Activated CD8-positive, alpha-beta T cell treated with anti-CD3 and anti-CD28 coated beads for 36 hours (primary cell): ENCODE data around the gene CASTOR2. TPM values are rescaled to one million over a fixed set of nuclear protein-coding genes. Genes with fewer than 3 reads are reported as not detected.
A peak's percentile ranks its signal among the peaks of the same experiment; 100 is the strongest.
"Not testable (repeated sequence)": the region's sequence is repeated elsewhere in the genome, so short reads cannot be mapped to it uniquely, and the experiment has no call there.

Source experiments
- ATAC-seq: fragments of 200-7000 bp; cut with Tn5 transposase; one replicate; pipeline ENCODE4 v1.10.0; 2021; ENCODE audit warnings: mild to moderate bottlenecking, moderate library complexity
- CTCF ChIA-PET: fragments of 350-600 bp; sonication (Branson Sonifier 250); formaldehyde crosslinking; loops from one replicate; lab custom pipeline; 2021; ENCODE audit warnings: antibody characterized with exemption; lab: Charles Lee
- POLR2A ChIA-PET: fragments of 350-600 bp; sonication (Branson Sonifier 250); formaldehyde crosslinking; loops from one replicate; lab custom pipeline; 2021; ENCODE audit warnings: antibody characterized with exemption; lab: Charles Lee
- DNase-seq: peaks from one replicate; pipeline ENCODE4 v3.0.0-alpha.2; 2020
- H3K27ac Mint-ChIP-seq: one replicate; pipeline ENCODE4 v1.8.0; 2021; ENCODE audit warnings: mild to moderate bottlenecking, mixed read lengths
- H3K27me3 Mint-ChIP-seq: one replicate; pipeline ENCODE4 v1.8.0; 2021; ENCODE audit warnings: mixed read lengths
- H3K36me3 Mint-ChIP-seq: one replicate; pipeline ENCODE4 v1.8.0; 2021; ENCODE audit warnings: low read depth, mixed read lengths
- H3K4me1 Mint-ChIP-seq: one replicate; pipeline ENCODE4 v1.8.0; 2021; ENCODE audit warnings: low read depth, mixed read lengths
- H3K4me3 Mint-ChIP-seq: one replicate; pipeline ENCODE4 v1.8.0; 2021; ENCODE audit warnings: mild to moderate bottlenecking, moderate library complexity, mixed read lengths
- H3K9me3 Mint-ChIP-seq: one replicate; pipeline ENCODE4 v1.8.0; 2021; ENCODE audit warnings: mixed read lengths
- intact Hi-C: fragments of 100-400 bp; cut with micrococcal nuclease; formaldehyde crosslinking; loops from one replicate; pipeline ENCODE4 v1.10.0; 2022
- total RNA-seq, 2 experiments: library from RNA; stranded (reverse); gene quantifications; one replicate each; pipeline ENCODE4 v1.2.3, GENCODE V29; 2021

The CASTOR2 gene
- total RNA-seq: 1 to 10 TPM; 3.1 to 3.4 TPM

DNA sequence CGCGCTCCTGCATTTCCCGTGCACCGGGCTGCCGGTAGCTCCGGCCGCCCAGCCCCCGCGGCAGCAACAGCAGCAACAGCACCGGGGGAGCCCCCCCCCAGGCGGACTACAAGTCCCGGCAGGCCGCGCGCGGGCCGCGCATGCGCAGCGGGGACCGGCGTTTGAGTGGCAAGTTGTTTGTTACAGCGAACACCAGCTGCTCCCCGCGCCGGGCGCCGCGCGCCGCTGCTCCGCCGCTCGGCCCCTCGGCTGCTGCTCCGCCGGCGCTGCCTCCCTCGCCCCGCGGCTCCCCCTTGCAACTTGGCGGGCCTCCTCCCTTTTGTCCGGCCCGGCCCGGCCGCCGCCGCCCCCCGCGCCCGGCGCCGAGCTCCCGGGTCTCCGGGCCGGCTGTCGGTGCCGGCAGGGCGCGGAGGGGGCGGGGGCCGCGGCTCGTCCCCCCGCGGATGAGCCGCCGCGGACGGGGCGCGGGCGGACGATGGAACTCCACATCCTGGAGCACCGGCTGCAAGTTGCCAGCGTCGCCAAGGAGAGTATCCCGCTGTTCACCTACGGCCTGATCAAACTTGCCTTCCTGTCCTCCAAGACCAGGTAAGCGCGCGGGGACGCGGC lies at the start of gene CASTOR2:
Gene CASTOR2, plus strand, starts transcription at position 195 of the 609 bp plus-strand sequence. Its CDS starts 281 bp downstream, at position 476.
- POLR2A ChIA-PET, H3K27me3 Mint-ChIP-seq, H3K9me3 Mint-ChIP-seq, H3K4me1 Mint-ChIP-seq, intact Hi-C loops, H3K4me3 Mint-ChIP-seq, CTCF ChIA-PET, H3K27ac Mint-ChIP-seq, H3K36me3 Mint-ChIP-seq: not testable (repeated sequence)
- DNase-seq: peak; percentile 83
- peak; percentile 90 for ATAC-seq

DNA sequence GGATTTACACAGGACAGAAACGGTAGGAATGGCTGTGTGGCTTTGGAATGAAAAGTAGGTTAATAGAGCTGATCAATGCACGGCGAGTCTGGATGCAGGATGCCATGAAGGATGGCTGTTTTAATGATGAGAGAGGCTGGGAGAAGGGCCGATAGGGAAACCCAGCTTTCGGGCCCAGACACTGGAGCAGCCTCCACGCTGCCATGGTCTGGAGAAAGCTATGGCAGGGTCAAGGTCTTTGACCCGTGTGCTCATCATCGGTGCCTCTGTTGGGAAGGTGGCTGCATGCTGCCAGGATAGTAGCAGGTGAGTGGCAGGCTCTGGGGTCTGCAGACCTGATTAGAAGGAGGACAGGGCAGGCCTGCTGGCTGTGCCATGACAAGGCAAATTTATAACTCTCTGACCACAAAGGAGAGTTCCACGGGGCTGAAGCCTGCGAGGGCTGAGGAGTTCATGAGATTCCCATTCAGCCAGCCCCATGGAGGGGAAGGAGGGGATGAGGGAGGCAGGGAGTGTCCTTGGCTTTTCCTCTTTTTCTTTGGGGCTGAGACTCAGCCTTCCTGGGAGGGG lies 42.1 kb upstream of the CASTOR2 start:
- H3K4me1 Mint-ChIP-seq, CTCF ChIA-PET, POLR2A ChIA-PET, ATAC-seq, H3K27me3 Mint-ChIP-seq, H3K4me3 Mint-ChIP-seq, DNase-seq, intact Hi-C loops, H3K9me3 Mint-ChIP-seq, H3K27ac Mint-ChIP-seq, H3K36me3 Mint-ChIP-seq: not testable (repeated sequence)

DNA sequence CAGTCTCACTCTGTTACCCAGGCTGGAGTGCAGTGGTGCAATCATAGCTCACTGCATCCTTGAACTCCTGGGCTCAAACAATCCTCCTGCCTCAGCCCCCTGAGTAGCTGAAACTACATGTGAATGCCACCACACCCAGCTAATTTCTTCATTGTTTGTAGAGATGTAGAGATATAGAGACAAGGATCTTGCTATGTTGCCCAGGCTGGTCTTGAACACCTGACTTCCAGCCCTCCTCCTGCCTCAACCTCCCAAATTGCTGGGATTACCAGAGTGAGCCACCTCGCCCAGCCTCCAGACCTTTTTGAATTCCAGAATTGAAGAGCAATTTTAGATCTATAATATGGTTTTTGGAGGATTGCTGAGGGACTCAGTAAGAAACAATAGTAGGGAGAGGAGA lies 40.9 kb upstream of the CASTOR2 start:
- H3K9me3 Mint-ChIP-seq, H3K4me3 Mint-ChIP-seq, intact Hi-C loops, H3K36me3 Mint-ChIP-seq, ATAC-seq, H3K27ac Mint-ChIP-seq, CTCF ChIA-PET, POLR2A ChIA-PET, H3K4me1 Mint-ChIP-seq, H3K27me3 Mint-ChIP-seq, DNase-seq: not testable (repeated sequence)

DNA sequence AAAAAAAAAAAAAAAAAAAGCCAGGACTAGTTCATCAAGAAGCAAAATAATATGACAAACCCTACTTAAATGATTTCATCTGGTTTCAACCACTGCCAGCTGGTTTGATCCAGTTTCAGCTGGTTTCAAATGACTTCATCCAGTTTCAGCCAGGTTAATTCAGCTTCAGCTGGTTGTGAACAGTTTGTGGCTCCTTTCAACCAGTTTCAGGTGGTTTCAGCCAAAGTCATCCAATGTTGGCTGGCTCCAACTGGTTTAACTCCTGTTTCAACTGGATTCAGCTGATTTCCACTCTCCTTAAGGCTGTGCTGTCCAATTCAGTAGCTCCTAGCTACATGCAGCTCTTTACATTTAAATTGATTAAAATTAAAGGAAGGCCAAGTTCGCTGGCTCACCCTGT lies 37.5 kb upstream of the CASTOR2 start:
- H3K27ac Mint-ChIP-seq, H3K9me3 Mint-ChIP-seq, H3K36me3 Mint-ChIP-seq, H3K4me3 Mint-ChIP-seq, DNase-seq, intact Hi-C loops, CTCF ChIA-PET, POLR2A ChIA-PET, H3K4me1 Mint-ChIP-seq, H3K27me3 Mint-ChIP-seq: not testable (repeated sequence)
- peak; percentile 52 for ATAC-seq

DNA sequence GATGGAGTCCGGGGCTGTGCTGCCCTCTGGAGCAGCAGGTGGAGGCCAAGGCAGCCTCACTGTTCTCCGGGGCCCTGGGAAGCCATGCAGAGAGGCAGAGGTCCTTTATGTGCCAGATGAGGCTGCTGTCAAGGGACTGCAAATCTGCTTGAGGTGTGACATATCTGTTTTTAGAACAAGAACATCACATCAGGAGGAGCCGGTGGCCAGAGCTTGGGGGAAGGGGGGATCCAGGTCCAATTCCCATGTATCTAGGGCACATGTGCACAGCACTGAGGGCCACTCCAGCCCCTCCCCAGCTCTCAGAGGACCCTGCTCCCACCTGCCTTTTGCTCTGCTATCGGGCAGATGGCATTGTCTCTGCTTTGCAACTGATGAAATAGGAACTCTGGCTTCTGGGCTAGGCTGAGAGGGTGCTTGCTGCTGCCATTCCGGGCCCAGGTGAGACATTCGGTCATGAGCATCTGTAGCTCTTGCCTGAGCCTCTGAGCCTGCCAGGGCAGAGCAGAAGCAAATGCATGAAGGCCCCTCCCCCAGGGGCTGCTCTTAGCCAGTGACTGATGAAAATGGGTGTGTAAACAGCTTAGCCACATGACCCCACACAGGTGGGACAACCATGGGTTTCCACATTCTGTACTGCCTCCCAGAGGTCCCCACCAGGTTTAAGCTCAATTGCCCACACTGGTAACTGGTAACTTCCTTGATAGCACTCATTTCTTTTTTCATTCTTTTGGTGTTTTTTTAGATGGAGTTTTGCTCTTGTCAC lies 32.8 kb upstream of the CASTOR2 start:
- H3K36me3 Mint-ChIP-seq, H3K4me1 Mint-ChIP-seq, H3K9me3 Mint-ChIP-seq, ATAC-seq, H3K27ac Mint-ChIP-seq, intact Hi-C loops, CTCF ChIA-PET, H3K4me3 Mint-ChIP-seq, H3K27me3 Mint-ChIP-seq, DNase-seq, POLR2A ChIA-PET: not testable (repeated sequence)

DNA sequence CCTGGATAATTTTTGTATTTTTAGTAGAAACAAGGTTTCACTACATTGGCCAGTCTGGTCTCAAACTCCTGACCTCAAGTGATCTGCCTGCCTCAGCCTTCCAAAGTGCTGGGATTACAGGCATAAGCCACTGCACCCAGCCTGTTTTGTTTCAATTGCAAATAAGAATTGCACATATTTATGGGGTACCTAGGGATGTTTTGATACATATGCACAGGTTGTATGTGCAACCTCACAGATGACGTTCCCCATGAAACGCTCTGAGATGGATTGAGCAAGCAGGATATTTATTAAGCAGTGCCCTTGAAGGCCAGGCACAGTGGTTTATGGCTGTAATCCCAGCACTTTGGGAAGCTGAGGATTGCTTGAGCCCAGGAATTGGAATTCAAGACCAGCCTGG lies 25.1 kb upstream of the CASTOR2 start:
- intact Hi-C loops, DNase-seq, H3K27me3 Mint-ChIP-seq, H3K36me3 Mint-ChIP-seq, H3K4me3 Mint-ChIP-seq, H3K27ac Mint-ChIP-seq, CTCF ChIA-PET, POLR2A ChIA-PET, H3K9me3 Mint-ChIP-seq, H3K4me1 Mint-ChIP-seq, ATAC-seq: not testable (repeated sequence)

DNA sequence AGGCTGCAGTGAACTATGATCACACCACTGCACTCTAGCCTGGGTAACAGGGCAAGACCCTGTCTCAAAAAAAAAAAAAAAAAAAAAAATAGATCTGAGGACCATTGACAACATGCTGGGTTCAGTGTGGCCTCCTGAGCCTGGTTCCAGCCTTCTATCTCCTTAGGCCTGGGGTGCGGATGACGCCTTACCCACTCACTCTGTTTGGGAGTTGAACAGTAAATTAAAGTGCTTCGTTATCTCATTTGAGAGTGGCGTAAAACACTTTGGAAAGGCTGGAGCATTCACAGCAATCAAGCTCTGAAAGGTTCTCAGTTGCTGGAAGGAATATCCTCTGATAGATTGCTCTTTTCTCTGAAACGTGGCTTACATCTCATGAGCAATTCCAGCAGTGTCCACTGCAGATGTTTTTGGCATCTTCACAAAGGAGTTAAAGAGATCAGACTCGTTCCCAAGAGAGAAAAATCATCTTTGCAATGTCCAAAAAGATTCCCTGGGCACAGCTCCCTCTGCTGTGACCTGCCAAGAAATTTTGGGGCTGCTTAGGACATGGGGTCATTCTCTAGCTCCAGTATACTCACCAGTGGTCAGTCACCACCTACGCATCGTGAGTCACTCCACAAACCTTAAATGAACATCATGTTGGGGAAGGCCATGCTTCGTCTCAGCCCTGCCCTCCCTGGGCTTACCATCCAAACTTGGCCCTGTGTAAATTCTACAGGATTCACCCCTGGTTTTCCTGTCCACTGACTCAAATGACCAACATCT lies 23.0 kb upstream of the CASTOR2 start:
- POLR2A ChIA-PET: not testable (repeated sequence)

DNA sequence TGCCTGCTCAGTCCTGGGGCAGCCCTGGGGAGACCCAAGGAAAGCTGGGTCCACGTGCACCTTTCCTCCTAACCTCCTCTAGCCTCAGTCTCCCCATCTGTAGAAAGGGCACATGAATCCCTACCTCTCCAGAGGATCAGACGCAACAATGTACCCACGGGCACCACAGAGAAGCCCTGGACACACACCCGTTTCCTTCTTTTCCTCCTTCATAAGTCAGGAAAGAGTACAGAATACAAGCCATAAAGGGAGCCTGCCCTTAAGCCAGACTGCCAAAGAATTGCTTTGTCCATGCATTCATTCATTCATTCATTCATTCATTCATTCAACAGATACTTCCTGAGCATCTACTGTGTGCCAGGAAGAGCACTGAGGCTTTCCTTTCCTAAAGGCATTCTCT lies 20.6 kb upstream of the CASTOR2 start:
- H3K9me3 Mint-ChIP-seq, intact Hi-C loops, H3K4me3 Mint-ChIP-seq, H3K4me1 Mint-ChIP-seq, POLR2A ChIA-PET, ATAC-seq, H3K27me3 Mint-ChIP-seq, H3K36me3 Mint-ChIP-seq, H3K27ac Mint-ChIP-seq, DNase-seq, CTCF ChIA-PET: not testable (repeated sequence)

More for the DNA sequence above, 23.0 kb upstream of the CASTOR2 start:
- H3K36me3 Mint-ChIP-seq, H3K9me3 Mint-ChIP-seq, CTCF ChIA-PET, H3K4me3 Mint-ChIP-seq, DNase-seq, H3K4me1 Mint-ChIP-seq, H3K27me3 Mint-ChIP-seq, ATAC-seq, H3K27ac Mint-ChIP-seq, intact Hi-C loops: not testable (repeated sequence)

DNA sequence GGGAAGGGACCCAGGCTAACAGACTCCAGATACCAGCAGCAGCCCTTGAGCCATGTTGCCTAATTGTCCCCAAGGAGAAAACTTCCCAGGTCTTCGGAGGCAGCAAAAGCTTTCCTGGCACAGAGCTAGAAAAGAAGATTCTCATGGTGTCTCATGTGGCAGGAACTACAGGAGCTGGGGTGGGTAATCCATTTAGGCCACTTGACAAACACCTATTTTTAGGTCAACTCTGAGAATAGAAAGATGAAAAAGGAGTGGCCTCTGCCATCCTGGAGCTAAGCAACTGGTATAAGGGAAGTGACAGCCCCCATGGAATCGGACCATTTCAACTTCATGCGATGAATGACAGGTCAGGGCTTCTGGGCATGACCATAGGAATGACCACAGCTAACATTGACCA lies 16.8 kb upstream of the CASTOR2 start:
- H3K4me1 Mint-ChIP-seq, H3K36me3 Mint-ChIP-seq, H3K9me3 Mint-ChIP-seq, H3K27ac Mint-ChIP-seq, POLR2A ChIA-PET, ATAC-seq, intact Hi-C loops, DNase-seq, H3K27me3 Mint-ChIP-seq, CTCF ChIA-PET, H3K4me3 Mint-ChIP-seq: not testable (repeated sequence)

DNA sequence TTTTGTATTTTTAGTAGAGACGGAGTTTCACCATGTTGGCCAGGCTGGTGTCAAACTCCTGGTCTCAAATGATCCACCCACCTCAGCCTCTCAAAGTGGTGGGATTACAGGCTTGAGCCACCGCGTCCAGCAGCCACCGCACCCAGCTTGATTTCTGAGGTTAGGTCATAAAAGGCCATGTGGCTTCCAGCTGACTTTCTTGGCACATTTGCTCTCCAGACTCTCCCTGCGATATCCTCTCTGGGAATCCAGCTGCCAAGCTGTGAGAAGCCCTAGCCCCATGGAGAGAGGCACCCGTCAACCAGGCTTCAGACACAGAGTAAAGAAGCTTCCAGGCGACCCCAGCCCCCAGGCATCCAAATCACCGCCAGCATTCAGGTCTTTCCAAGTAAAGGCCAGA lies 10.7 kb upstream of the CASTOR2 start:
- H3K4me1 Mint-ChIP-seq: not testable (repeated sequence)

DNA sequence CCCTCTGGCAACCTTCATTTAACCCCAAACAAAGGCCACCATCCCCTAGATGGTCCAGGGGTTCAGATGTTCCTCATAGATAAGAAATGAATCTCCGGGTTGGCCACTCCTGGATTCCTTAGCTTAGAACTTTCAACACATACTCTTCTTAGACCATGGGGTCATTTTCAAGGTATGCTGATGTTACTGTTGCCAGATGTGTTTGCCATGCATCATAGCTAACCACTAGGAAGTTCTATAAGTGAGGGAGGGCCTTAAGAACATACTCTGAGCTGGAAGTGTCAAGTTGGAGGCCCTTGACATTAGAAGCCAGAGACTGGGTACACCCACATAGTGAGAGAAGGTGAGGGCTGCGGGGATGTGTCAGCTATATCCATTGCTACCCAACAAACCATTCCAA lies 6.2 kb upstream of the CASTOR2 start:
- intact Hi-C loops, ATAC-seq, POLR2A ChIA-PET, H3K27ac Mint-ChIP-seq, H3K27me3 Mint-ChIP-seq, CTCF ChIA-PET, H3K4me1 Mint-ChIP-seq, H3K36me3 Mint-ChIP-seq, DNase-seq, H3K9me3 Mint-ChIP-seq, H3K4me3 Mint-ChIP-seq: not testable (repeated sequence)

More for the DNA sequence above, 10.7 kb upstream of the CASTOR2 start:
- H3K4me3 Mint-ChIP-seq, POLR2A ChIA-PET, H3K27me3 Mint-ChIP-seq, CTCF ChIA-PET, H3K36me3 Mint-ChIP-seq, ATAC-seq, intact Hi-C loops, DNase-seq, H3K27ac Mint-ChIP-seq, H3K9me3 Mint-ChIP-seq: not testable (repeated sequence)
